LNCaP clone FGC (cell line): Measurements from ENCODE around the gene CDK6.
A peak's percentile ranks its signal among the peaks of the same experiment; 100 is the strongest.

Experiments
- DNase-seq: peaks from one replicate; pipeline ENCODE4 v3.0.0-alpha.2; 2011; ENCODE audit warnings: low read depth
- H3K4me3 ChIP-seq: 2 replicates; pipeline ENCODE4 v1.5.1; 2011; ENCODE audit warnings: mild to moderate bottlenecking, low read depth, low read length, control low read depth
- CTCF ChIP-seq: IDR thresholded peaks from 2 replicates; pipeline ENCODE4 v1.5.1; 2012; ENCODE audit warnings: mild to moderate bottlenecking; ENCODE audit not compliant: control insufficient read depth, insufficient read depth; ENCODE audit errors: extremely low read depth

Gene CDK6

GRCh38 chr7:92769844-92770243, 66.5 kb downstream of the CDK6 start:
- no peak for TF ChIP-seq CTCF
- DNase-seq = peak; percentile 69
- H3K4me3 ChIP-seq = no peak overlapping the region

GRCh38 chr7:92769394-92769699, 67.0 kb downstream of the CDK6 start:
- no peak overlapping the region for H3K4me3 ChIP-seq
- DNase-seq = no peak
- TF ChIP-seq CTCF = no peak

GRCh38 chr7:92768501-92769393, 67.6 kb downstream of the CDK6 start:
- H3K4me3 ChIP-seq = no peak overlapping the region
- DNase-seq = no peak
- TF ChIP-seq CTCF = no peak

GRCh38 chr7:92767437-92767836, 68.9 kb downstream of the CDK6 start:
- H3K4me3 ChIP-seq = no peak overlapping the region

GRCh38 chr7:92766461-92767003, 69.8 kb downstream of the CDK6 start:
- DNase-seq = no peak
- TF ChIP-seq CTCF = no peak
- no peak overlapping the region for H3K4me3 ChIP-seq

More at GRCh38 chr7:92767437-92767836, 68.9 kb downstream of the CDK6 start:
- no peak for TF ChIP-seq CTCF
- DNase-seq = no peak

GRCh38 chr7:92765725-92766124, 70.6 kb downstream of the CDK6 start:
- H3K4me3 ChIP-seq = no peak overlapping the region

More at GRCh38 chr7:92765725-92766124, 70.6 kb downstream of the CDK6 start:
- no peak for DNase-seq
- TF ChIP-seq CTCF = no peak
